ENCODE results near the gene CUTA.

The CUTA gene

GRCh38 chr6:33452496-33452895 is 34.6 kb upstream of the CUTA start:
- H3K4me3 ChIP-seq (ENCODE audit: insufficient read depth, low read depth, low read length): no peak overlapping the region
- no peaks in the 10 kb centered on the region for H3K9me3 ChIP-seq (ENCODE audit: control insufficient read depth, low read length)
- no peak overlapping the region for H3K27ac ChIP-seq (ENCODE audit: insufficient read depth, low read depth, low read length, poor library complexity, severe bottlenecking)
- 82 to 100% methylated on average over 2 to 3 of the region's 4 CpGs for WGBS, 2 experiments
- no peaks in the 10 kb centered on the region for H3K27me3 ChIP-seq (ENCODE audit: control insufficient read depth, insufficient read depth, low read length, poor library complexity, severe bottlenecking)
- peaks cover 9% of the 10 kb centered on the region for H3K4me1 ChIP-seq (ENCODE audit: control insufficient read depth, insufficient read depth, low read length)
- H3K36me3 ChIP-seq (ENCODE audit: control insufficient read depth, insufficient read depth, low read length): peaks cover 12% of the 10 kb centered on the region

GRCh38 chr6:33451606-33452005 is 33.7 kb upstream of the CUTA start:
- Histone ChIP-seq H3K9me3 (ENCODE audit: control insufficient read depth, low read length) (no peaks in the 10 kb centered on the region), H3K4me3 (ENCODE audit: insufficient read depth, low read depth, low read length) (no peak overlapping the region), H3K27me3 (ENCODE audit: control insufficient read depth, insufficient read depth, low read length, poor library complexity, severe bottlenecking) (no peaks in the 10 kb centered on the region), H3K27ac (ENCODE audit: insufficient read depth, low read depth, low read length, poor library complexity, severe bottlenecking) (no peak overlapping the region), H3K36me3 (ENCODE audit: control insufficient read depth, insufficient read depth, low read length) (peaks cover 21% of the 10 kb centered on the region), H3K4me1 (ENCODE audit: control insufficient read depth, insufficient read depth, low read length) (peaks cover 9% of the 10 kb centered on the region)
- 92 to 96% methylated on average over 15 of the region's 15 CpGs for WGBS, 2 experiments

GRCh38 chr6:33450434-33450833 is 32.5 kb upstream of the CUTA start:
- H3K4me1 ChIP-seq (ENCODE audit: control insufficient read depth, insufficient read depth, low read length): peaks cover 9% of the 10 kb centered on the region
- H3K4me3 ChIP-seq (ENCODE audit: insufficient read depth, low read depth, low read length): no peak overlapping the region
- no peaks in the 10 kb centered on the region for H3K27me3 ChIP-seq (ENCODE audit: control insufficient read depth, insufficient read depth, low read length, poor library complexity, severe bottlenecking)
- peaks cover 27% of the 10 kb centered on the region for H3K36me3 ChIP-seq (ENCODE audit: control insufficient read depth, insufficient read depth, low read length)
- 89 to 92% methylated on average over 3 of the region's 3 CpGs for WGBS, 2 experiments
- H3K27ac ChIP-seq (ENCODE audit: insufficient read depth, low read depth, low read length, poor library complexity, severe bottlenecking): no peak overlapping the region
- no peaks in the 10 kb centered on the region for H3K9me3 ChIP-seq (ENCODE audit: control insufficient read depth, low read length)

- Histone ChIP-seq H3K4me3 (ENCODE audit: insufficient read depth, low read depth, low read length) (no peak overlapping the region), H3K9me3 (ENCODE audit: control insufficient read depth, low read length) (no peaks in the 10 kb centered on the region), H3K27me3 (ENCODE audit: control insufficient read depth, insufficient read depth, low read length, poor library complexity, severe bottlenecking) (no peaks in the 10 kb centered on the region), H3K36me3 (ENCODE audit: control insufficient read depth, insufficient read depth, low read length) (peaks cover 57% of the 10 kb centered on the region), H3K4me1 (ENCODE audit: control insufficient read depth, insufficient read depth, low read length) (no peaks in the 10 kb centered on the region), H3K27ac (ENCODE audit: insufficient read depth, low read depth, low read length, poor library complexity, severe bottlenecking) (no peak overlapping the region)
- WGBS, 2 experiments: 95 to 96% methylated on average over 10 of the region's 10 CpGs
Observed at GRCh38 chr6:33446356-33446755, 28.4 kb upstream of the CUTA start.

GRCh38 chr6:33445119-33445603 is 27.3 kb upstream of the CUTA start:
- no peak overlapping the region for H3K27ac ChIP-seq (ENCODE audit: insufficient read depth, low read depth, low read length, poor library complexity, severe bottlenecking)
- H3K9me3 ChIP-seq (ENCODE audit: control insufficient read depth, low read length): no peaks in the 10 kb centered on the region
- peaks cover 58% of the 10 kb centered on the region for H3K36me3 ChIP-seq (ENCODE audit: control insufficient read depth, insufficient read depth, low read length)
- no peaks in the 10 kb centered on the region for H3K27me3 ChIP-seq (ENCODE audit: control insufficient read depth, insufficient read depth, low read length, poor library complexity, severe bottlenecking)
- 95 to 97% methylated on average over 3 of the region's 3 CpGs for WGBS, 2 experiments
- no peak overlapping the region for H3K4me3 ChIP-seq (ENCODE audit: insufficient read depth, low read depth, low read length)
- no peaks in the 10 kb centered on the region for H3K4me1 ChIP-seq (ENCODE audit: control insufficient read depth, insufficient read depth, low read length)

- H3K36me3 ChIP-seq (ENCODE audit: control insufficient read depth, insufficient read depth, low read length): peaks cover 57% of the 10 kb centered on the region
- WGBS, 2 experiments: 95 to 96% methylated on average over 18 of the region's 18 CpGs
- H3K4me3 ChIP-seq (ENCODE audit: insufficient read depth, low read depth, low read length): no peak overlapping the region
- no peaks in the 10 kb centered on the region for H3K27me3 ChIP-seq (ENCODE audit: control insufficient read depth, insufficient read depth, low read length, poor library complexity, severe bottlenecking)
- H3K27ac ChIP-seq (ENCODE audit: insufficient read depth, low read depth, low read length, poor library complexity, severe bottlenecking): no peak overlapping the region
- no peaks in the 10 kb centered on the region for H3K9me3 ChIP-seq (ENCODE audit: control insufficient read depth, low read length)
- no peaks in the 10 kb centered on the region for H3K4me1 ChIP-seq (ENCODE audit: control insufficient read depth, insufficient read depth, low read length)
Observed at GRCh38 chr6:33443619-33444504, 26.0 kb upstream of the CUTA start.

GRCh38 chr6:33443025-33443424 is 25.1 kb upstream of the CUTA start:
- WGBS, 2 experiments: 94 to 96% methylated on average over 17 of the region's 17 CpGs
- no peaks in the 10 kb centered on the region for H3K27me3 ChIP-seq (ENCODE audit: control insufficient read depth, insufficient read depth, low read length, poor library complexity, severe bottlenecking)
- peaks cover 65% of the 10 kb centered on the region for H3K36me3 ChIP-seq (ENCODE audit: control insufficient read depth, insufficient read depth, low read length)
- H3K27ac ChIP-seq (ENCODE audit: insufficient read depth, low read depth, low read length, poor library complexity, severe bottlenecking): no peak overlapping the region
- H3K4me3 ChIP-seq (ENCODE audit: insufficient read depth, low read depth, low read length): no peak overlapping the region
- H3K9me3 ChIP-seq (ENCODE audit: control insufficient read depth, low read length): no peaks in the 10 kb centered on the region
- H3K4me1 ChIP-seq (ENCODE audit: control insufficient read depth, insufficient read depth, low read length): no peaks in the 10 kb centered on the region

- no peaks in the 10 kb centered on the region for H3K4me1 ChIP-seq (ENCODE audit: control insufficient read depth, insufficient read depth, low read length)
- no peaks in the 10 kb centered on the region for H3K9me3 ChIP-seq (ENCODE audit: control insufficient read depth, low read length)
- peaks cover 65% of the 10 kb centered on the region for H3K36me3 ChIP-seq (ENCODE audit: control insufficient read depth, insufficient read depth, low read length)
- 92% methylated on average over 8 of the region's 8 CpGs for WGBS, 2 experiments
- H3K27me3 ChIP-seq (ENCODE audit: control insufficient read depth, insufficient read depth, low read length, poor library complexity, severe bottlenecking): no peaks in the 10 kb centered on the region
- H3K27ac ChIP-seq (ENCODE audit: insufficient read depth, low read depth, low read length, poor library complexity, severe bottlenecking): no peak overlapping the region
- H3K4me3 ChIP-seq (ENCODE audit: insufficient read depth, low read depth, low read length): no peak overlapping the region
Observed at GRCh38 chr6:33442283-33442682, 24.4 kb upstream of the CUTA start.

- Histone ChIP-seq H3K27ac (ENCODE audit: insufficient read depth, low read depth, low read length, poor library complexity, severe bottlenecking) (no peak overlapping the region), H3K36me3 (ENCODE audit: control insufficient read depth, insufficient read depth, low read length) (peaks cover 64% of the 10 kb centered on the region), H3K4me3 (ENCODE audit: insufficient read depth, low read depth, low read length) (no peak overlapping the region), H3K9me3 (ENCODE audit: control insufficient read depth, low read length) (no peaks in the 10 kb centered on the region), H3K4me1 (ENCODE audit: control insufficient read depth, insufficient read depth, low read length) (no peaks in the 10 kb centered on the region), H3K27me3 (ENCODE audit: control insufficient read depth, insufficient read depth, low read length, poor library complexity, severe bottlenecking) (no peaks in the 10 kb centered on the region)
- WGBS, 2 experiments: 95 to 97% methylated on average over 9 of the region's 9 CpGs
Observed at GRCh38 chr6:33441457-33441856, 23.6 kb upstream of the CUTA start.

- Histone ChIP-seq H3K9me3 (ENCODE audit: control insufficient read depth, low read length) (no peaks in the 10 kb centered on the region), H3K4me1 (ENCODE audit: control insufficient read depth, insufficient read depth, low read length) (no peaks in the 10 kb centered on the region), H3K27me3 (ENCODE audit: control insufficient read depth, insufficient read depth, low read length, poor library complexity, severe bottlenecking) (no peaks in the 10 kb centered on the region), H3K4me3 (ENCODE audit: insufficient read depth, low read depth, low read length) (no peak overlapping the region), H3K27ac (ENCODE audit: insufficient read depth, low read depth, low read length, poor library complexity, severe bottlenecking) (no peak overlapping the region), H3K36me3 (ENCODE audit: control insufficient read depth, insufficient read depth, low read length) (peaks cover 64% of the 10 kb centered on the region)
- WGBS, 2 experiments: 92 to 93% methylated on average over 19 of the region's 19 CpGs
Observed at GRCh38 chr6:33440649-33441309, 22.9 kb upstream of the CUTA start.
